AG09309 (cell line): ENCODE measurements around the gene ABCD2.

Experiments
- DNase-seq: peaks from one replicate; pipeline ENCODE4 v3.0.0-alpha.2; 2010; ENCODE audit warnings: low read depth
- H3K4me3 ChIP-seq: 2 replicates; pipeline ENCODE4 v1.5.1; 2011; ENCODE audit warnings: mild to moderate bottlenecking, low read depth, low read length, moderate library complexity; ENCODE audit not compliant: control insufficient read depth
- CTCF ChIP-seq: IDR thresholded peaks from 2 replicates; pipeline ENCODE4 v1.5.1; 2011; ENCODE audit warnings: mild to moderate bottlenecking, low read depth, low read length, inconsistent platforms; ENCODE audit not compliant: insufficient read depth, control insufficient read depth; ENCODE audit errors: missing control alignments

Gene ABCD2

GRCh38 chr12:39622306-39622705 lies 2.7 kb upstream of the ABCD2 start:
- no peak for DNase-seq
- no peak overlapping the region for H3K4me3 ChIP-seq
- no peak for TF ChIP-seq CTCF

DNA sequence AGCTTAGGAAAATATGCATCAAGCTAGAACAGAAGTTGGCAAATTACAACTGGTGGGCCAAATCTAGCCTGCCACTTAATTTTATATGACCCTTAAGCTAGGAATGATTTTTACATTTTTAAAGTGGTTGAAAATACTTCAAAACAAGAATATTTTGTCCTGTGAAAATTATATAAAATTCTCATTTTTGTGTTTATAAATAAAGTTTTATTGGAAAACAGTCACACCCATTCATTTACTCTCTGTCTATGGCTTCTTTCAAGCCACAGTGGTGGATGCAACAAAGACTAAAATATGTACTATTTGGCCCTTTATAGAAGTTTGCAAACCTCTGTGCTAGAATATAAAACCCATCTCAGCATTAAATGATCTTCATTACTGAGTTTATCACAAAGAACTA lies 2.1 kb upstream of the ABCD2 start:
- TF ChIP-seq CTCF = no peak
- H3K4me3 ChIP-seq = no peak overlapping the region
- no peak for DNase-seq

- TF ChIP-seq CTCF = no peak
- DNase-seq = no peak
- H3K4me3 ChIP-seq = peak overlapping the region; percentile 55
Measured at GRCh38 chr12:39620659-39621658, 1.4 kb upstream of the ABCD2 start.

GRCh38 chr12:39619316-39619659 lies 315 bp downstream of the ABCD2 start:
- peak overlapping the region; percentile 55 for H3K4me3 ChIP-seq
- no peak for DNase-seq
- TF ChIP-seq CTCF = no peak

- no peak overlapping the region for H3K4me3 ChIP-seq
- no peak for TF ChIP-seq CTCF
- no peak for DNase-seq
Measured at GRCh38 chr12:39618701-39619100, 902 bp downstream of the ABCD2 start.

DNA sequence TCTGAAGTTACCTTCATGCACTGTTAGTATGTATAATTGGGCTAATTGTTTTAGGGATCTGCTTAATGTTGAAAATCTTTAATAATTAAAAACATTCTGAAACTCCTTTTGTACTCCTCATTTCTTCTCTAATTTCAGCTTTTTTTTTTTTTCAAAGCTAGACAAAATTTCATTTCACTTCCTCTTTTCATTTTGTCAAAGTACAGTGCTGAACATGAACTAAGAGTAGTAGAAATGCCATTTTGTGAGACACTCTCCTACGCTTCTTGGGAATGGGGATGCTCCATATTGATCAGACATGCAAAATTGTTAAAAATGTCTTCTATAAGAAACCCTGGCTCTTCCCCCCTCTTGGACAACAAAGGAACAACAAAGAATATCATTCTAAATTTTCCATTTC lies 1.7 kb downstream of the ABCD2 start:
- H3K4me3 ChIP-seq = no peak overlapping the region
- no peak for DNase-seq
- TF ChIP-seq CTCF = no peak
